Esophagus muscularis mucosa (tissue), 3 donors: Measurements from ENCODE around the gene MT1HL1.

Experiments
- CTCF ChIP-seq, 3 experiments: fragments of 200-600 bp in 2 of 3; fragments of 450-650 bp in 1 of 3; sonication (generic) in 2 of 3; IDR thresholded peaks; one replicate each; pipeline ENCODE4 v1.5.1; 2017 to 2019; ENCODE audit warnings: antibody characterized with exemption in 3 of 3, mild to moderate bottlenecking in 2 of 3, moderate library complexity in 1 of 3
- POLR2A ChIP-seq: fragments of 450-650 bp; IDR thresholded peaks from one replicate; pipeline ENCODE4 v1.6.1; 2017; ENCODE audit warnings: antibody characterized with exemption, moderate library complexity, mild to moderate bottlenecking, low read depth

- TF ChIP-seq POLR2A (no peak), CTCF (IDR thresholded peaks at IDR 0.05) (no peak)
Measured at GRCh38 chr1:237003516-237003915, 725 bp downstream of the MT1HL1 start.
